ENCODE measurements around the gene JADE3.

- no peak for TF ChIP-seq CTCF (IDR thresholded peaks at IDR 0.05)
- TF ChIP-seq POLR2A (IDR thresholded peaks at IDR 0.05) = no peak
Observed at GRCh38 chrX:46922611-46923010, 10.4 kb downstream of the JADE3 start.

Measured in stomach (tissue), 4 donors.